Measurements from ENCODE around the gene SORCS2. TPM values are rescaled to one million over a fixed set of nuclear protein-coding genes. Genes with fewer than 3 reads are reported as not detected.

The SORCS2 gene
- total RNA-seq, 4 donors from 2014 or later: 0.19 to 0.85 (median 0.66) TPM

GRCh38 chr4:7303561-7303960 lies 111.2 kb downstream of the SORCS2 start:
- no peak for TF ChIP-seq CTCF (IDR thresholded peaks at IDR 0.05; ENCODE audit: low read depth)

GRCh38 chr4:7304436-7304835 lies 112.1 kb downstream of the SORCS2 start:
- TF ChIP-seq CTCF (IDR thresholded peaks at IDR 0.05; ENCODE audit: low read depth): no peak

DNA sequence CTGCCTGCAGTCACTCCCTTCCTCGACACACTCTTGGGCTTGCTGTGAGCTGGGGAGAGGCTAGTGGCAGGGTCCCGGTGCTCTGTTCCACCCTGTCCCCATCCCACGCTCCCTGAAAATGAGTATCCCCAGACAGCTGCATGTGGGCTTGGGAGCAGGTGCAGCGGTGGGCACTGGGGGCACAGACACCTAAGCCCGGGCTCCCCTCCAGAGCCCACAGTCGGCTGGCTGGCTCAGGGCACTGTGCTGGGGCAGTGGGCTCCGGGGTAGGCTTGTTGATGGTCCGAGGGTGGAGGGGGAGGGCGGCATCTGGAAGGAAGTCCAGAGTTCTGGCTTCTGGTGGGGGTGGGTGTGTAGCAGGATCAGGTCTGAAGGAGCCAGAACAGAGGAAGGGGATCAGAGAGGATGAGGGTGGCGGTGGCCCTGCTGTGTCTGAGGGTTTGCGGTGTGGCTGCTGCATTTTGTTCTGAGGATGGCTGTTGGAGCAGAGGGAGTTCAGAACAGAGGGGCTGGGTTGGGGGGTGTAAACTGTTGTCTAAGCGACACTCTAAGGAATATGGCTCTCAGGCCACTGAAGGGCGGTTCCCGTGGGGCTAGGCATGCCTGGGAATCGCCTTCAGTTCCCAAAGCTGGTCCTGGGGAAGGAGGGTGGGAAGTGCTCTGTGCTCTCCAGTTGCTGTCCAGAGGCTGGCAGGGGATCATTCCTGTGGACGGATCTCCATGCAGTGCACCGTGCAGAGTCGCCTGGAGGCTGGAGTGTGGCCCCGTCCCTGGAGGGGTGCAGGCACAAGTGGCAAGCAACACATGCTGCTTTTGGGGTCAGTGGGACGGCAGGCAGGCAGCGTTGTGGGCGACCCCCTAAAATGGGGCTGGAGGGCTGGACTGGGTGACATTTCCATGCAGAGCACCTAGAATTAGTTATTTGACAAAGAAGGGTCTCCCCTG lies 114.0 kb downstream of the SORCS2 start:
- TF ChIP-seq CTCF (IDR thresholded peaks at IDR 0.05; ENCODE audit: low read depth): no peak

DNA sequence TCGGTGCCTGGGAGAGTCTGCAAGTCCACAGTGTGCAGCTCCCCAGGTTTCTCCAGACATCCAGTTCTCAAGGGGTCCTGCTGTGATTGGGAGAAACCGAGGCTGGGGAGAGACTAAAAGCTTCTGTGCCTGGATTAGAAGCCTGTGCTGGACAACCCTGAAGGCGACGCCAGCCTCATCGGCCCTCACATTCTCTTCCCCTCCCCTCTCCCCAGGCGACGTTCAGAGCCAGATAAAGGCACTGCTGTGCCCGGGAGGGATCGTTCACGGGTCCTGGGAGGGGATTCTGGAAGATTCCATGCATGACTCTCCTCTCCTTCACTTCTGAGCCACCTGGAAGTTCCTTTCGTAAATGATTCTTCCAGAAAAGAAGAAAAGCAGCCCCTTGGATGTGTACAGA lies 114.6 kb downstream of the SORCS2 start:
- TF ChIP-seq CTCF (IDR thresholded peaks at IDR 0.05; ENCODE audit: low read depth): no peak

DNA sequence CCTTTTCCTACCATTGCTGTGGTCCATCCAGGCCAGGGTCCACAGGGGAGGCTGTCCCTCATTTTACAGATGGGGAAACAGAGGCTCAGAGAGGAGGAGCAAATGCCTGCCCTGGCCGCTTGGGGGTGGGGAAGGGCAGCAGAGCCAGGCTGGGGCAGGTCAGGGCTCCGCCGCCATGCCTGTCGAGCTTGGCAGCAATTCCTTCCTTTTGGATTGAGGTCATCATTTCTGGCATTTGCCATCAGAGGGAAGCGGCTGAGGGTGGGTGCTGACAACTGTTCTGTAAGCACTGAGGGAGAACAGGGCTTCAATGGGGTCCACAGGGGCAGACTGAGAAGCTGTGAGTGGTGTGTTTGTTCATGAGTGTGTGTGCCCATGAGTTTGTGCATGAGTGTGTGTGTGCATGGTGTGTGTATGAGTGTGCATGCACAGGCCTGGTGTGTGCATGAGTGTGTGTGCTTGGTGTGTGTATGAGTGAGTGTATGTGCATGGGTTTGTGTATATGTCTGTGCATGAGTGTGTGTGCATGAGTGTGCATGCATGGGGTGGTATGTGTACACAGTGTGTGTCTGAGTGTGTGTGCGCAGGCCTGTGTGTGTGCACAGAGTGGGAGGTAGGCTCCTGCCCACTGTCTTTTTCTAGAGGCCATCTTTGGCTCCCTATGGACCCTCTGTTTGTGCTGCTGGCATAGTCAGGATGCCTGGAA lies 115.2 kb downstream of the SORCS2 start:
- no peak for TF ChIP-seq CTCF (IDR thresholded peaks at IDR 0.05; ENCODE audit: low read depth)

GRCh38 chr4:7309181-7309580 lies 116.8 kb downstream of the SORCS2 start:
- TF ChIP-seq CTCF (IDR thresholded peaks at IDR 0.05; ENCODE audit: low read depth): no peak
